ENCODE data around the gene GPRC5A. TPM values are rescaled to one million over a fixed set of nuclear protein-coding genes. Genes with fewer than 3 reads are reported as not detected.

Gene GPRC5A
- total and polyA plus RNA-seq, 2 of the 8 experiments (the other 6 are each of a cell fraction or from before 2014, with no cell fraction given): 1.0 to 1.4 TPM

DNA sequence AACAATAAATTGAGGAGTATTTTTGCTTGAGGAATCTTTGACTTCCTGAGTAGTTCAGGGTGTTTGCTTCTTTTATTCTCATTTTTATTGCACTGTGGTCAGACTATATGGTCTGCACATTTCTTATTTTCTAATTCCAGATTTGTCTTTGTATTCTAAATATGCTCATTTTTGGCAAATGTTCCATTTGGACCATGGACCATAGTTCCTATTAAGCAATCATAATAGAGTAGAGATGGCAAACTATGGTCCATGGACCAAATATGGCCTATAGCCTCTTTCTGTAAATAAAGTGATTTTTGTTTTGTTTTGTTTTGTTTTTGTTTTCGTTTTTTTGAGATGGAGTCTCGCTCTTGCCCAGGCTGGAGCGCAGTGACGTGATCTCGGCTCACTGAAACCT lies 2.1 kb downstream of the GPRC5A start:
- WGBS, 2 experiments (ENCODE audit: extremely low coverage in 1 of 2, insufficient coverage in 1 of 2, insufficient read length in 1 of 2, insufficient replicate concordance in 2 of 2, low coverage in 1 of 2, low lambda C conversion rate in 2 of 2, missing lambda C conversion rate in 1 of 2): 94% methylated on average over 5 of the region's 5 CpGs; no CpG with 5 or more reads in 1 of the 2 experiments
- H3K79me2 ChIP-seq (ENCODE audit: control insufficient read depth in 1 of 2, insufficient read depth in 2 of 2, low read length in 2 of 2): no peaks in the 10 kb centered on the region
- no peak overlapping the region for H3K18ac ChIP-seq (ENCODE audit: extremely low read depth, low read length)
- H3K56ac ChIP-seq (replicated peaks; ENCODE audit: insufficient read length, low read depth, low read length): no peak overlapping the region
- peaks cover 11% of the 10 kb centered on the region; the same call in 1 of the 2 replicates for H3K23me2 ChIP-seq (ENCODE audit: low read depth, low read length)
- no peak overlapping the region for H3K27ac ChIP-seq (ENCODE audit: low read depth, low read length)
- no peak overlapping the region for H2BK120ac ChIP-seq (replicated peaks; ENCODE audit: low read depth, low read length)
- TF ChIP-seq SP4 (IDR thresholded peaks at IDR 0.05; ENCODE audit: low read length) (no peak), GABPA (IDR thresholded peaks at IDR 0.05; ENCODE audit: borderline replicate concordance, insufficient read depth, low read length) (no peak), RNF2 (IDR thresholded peaks at IDR 0.05; ENCODE audit: borderline replicate concordance, low read depth, low read length, missing control alignments, poor library complexity, severe bottlenecking) (no peak), EZH2 (IDR thresholded peaks at IDR 0.05; ENCODE audit: low read depth, low read length, severe bottlenecking) (no peak), KDM1A (IDR thresholded peaks at IDR 0.05; ENCODE audit: borderline replicate concordance, low read length) (no peak), CBX5 (IDR thresholded peaks at IDR 0.05; ENCODE audit: low read depth, low read length) (no peak), POU5F1 (IDR thresholded peaks at IDR 0.05; ENCODE audit: low read depth, low read length) (no peak), TBP (IDR thresholded peaks at IDR 0.05; ENCODE audit: low read depth, low read length) (no peak)
- H3K4me3 ChIP-seq (ENCODE audit: extremely low read depth in 1 of 4, insufficient read depth in 2 of 4, low read depth in 3 of 4, low read length in 4 of 4): no peak overlapping the region
- DNase-seq (ENCODE audit: low read depth in 1 of 2, low spot score in 2 of 2) (no peak), FAIRE-seq (no peak)
- no peak overlapping the region for H3K14ac ChIP-seq (ENCODE audit: insufficient read length)
- no peak overlapping the region; a peak in 1 of 4 replicates for H3K4me2 ChIP-seq (ENCODE audit: insufficient read depth in 1 of 2, low read depth in 2 of 2, low read length in 2 of 2)
- H2BK20ac ChIP-seq (ENCODE audit: low read length): no peak overlapping the region
- no peak overlapping the region for H2BK12ac ChIP-seq (ENCODE audit: low read depth, low read length)
- no peak overlapping the region for H4K5ac ChIP-seq (ENCODE audit: insufficient read length, low read depth, low read length)
- peaks cover 6 to 13% (median 9%) of the 10 kb centered on the region in 4 experiments; a peak in 5 of 7 replicates for H3K4me1 ChIP-seq (replicated peaks in 1 of 4; ENCODE audit: control insufficient read depth in 3 of 4, insufficient read depth in 4 of 4, low read length in 3 of 4)
- no peak overlapping the region for H4K8ac ChIP-seq (ENCODE audit: extremely low read depth, insufficient read depth, low read length)
- no peak overlapping the region for H2AFZ ChIP-seq (ENCODE audit: low read length)
- ChIA-PET CTCF (ENCODE audit: partially characterized antibody) (interaction anchor here (1.0 to 3.6 kb wide), 7 partner anchors 16 to 104 kb away, joined by 3 to 14 read pairs (median 4); no protein-coding TSS in a partner anchor), POLR2A (ENCODE audit: partially characterized antibody) (no interaction called here)
- H3K36me3 ChIP-seq (ENCODE audit: control insufficient read depth in 2 of 4, insufficient read depth in 4 of 4, low read length in 3 of 4): no peaks in the 10 kb centered on the region
- no peak overlapping the region for H2BK15ac ChIP-seq (ENCODE audit: low read length)
- H3K9me3 ChIP-seq (ENCODE audit: insufficient read depth in 2 of 2, low read depth in 1 of 2, low read length in 1 of 2): no peaks in the 10 kb centered on the region
- H3K4ac ChIP-seq (replicated peaks; ENCODE audit: insufficient read length, low read depth, low read length): no peak overlapping the region
- no peak overlapping the region for H3K9ac ChIP-seq (replicated peaks in 1 of 4; ENCODE audit: extremely low read depth in 1 of 4, low read depth in 3 of 4, low read length in 3 of 4)
- no peaks in the 10 kb centered on the region for H3K79me1 ChIP-seq (ENCODE audit: low read depth, low read length)
- no peak overlapping the region for H3K23ac ChIP-seq (ENCODE audit: insufficient read length)
- peaks cover 0 to 36% (median 23%) of the 10 kb centered on the region in 4 experiments; a peak in 6 of 7 replicates for H3K27me3 ChIP-seq (replicated peaks in 1 of 4; ENCODE audit: control insufficient read depth in 3 of 4, extremely low read depth in 1 of 4, insufficient read depth in 3 of 4, low read length in 3 of 4)
- no peak overlapping the region for H4K91ac ChIP-seq (replicated peaks; ENCODE audit: insufficient read length, low read length)
- no peaks in the 10 kb centered on the region for H4K20me1 ChIP-seq (replicated peaks in 1 of 2; ENCODE audit: control insufficient read depth in 1 of 2, insufficient read depth in 2 of 2, low read length in 2 of 2)
- no peak overlapping the region for H2BK5ac ChIP-seq (ENCODE audit: low read depth, low read length)
- no peak overlapping the region for H2AK5ac ChIP-seq (ENCODE audit: low read depth, low read length)
